Measurements from ENCODE around the gene BOK. TPM values are rescaled to one million over a fixed set of nuclear protein-coding genes. Genes with fewer than 3 reads are reported as not detected.

The BOK gene
- total RNA-seq, 2 experiments from 2014 or later = not detected

- peaks cover 13% of the 10 kb centered on the region for H3K4me1 Mint-ChIP-seq
- no peak overlapping the region for H3K27ac Mint-ChIP-seq
- H3K36me3 Mint-ChIP-seq (ENCODE audit: low read depth) = peaks cover 9% of the 10 kb centered on the region
- ChIA-PET CTCF (no interaction called here), POLR2A (no interaction called here)
- no peak overlapping the region for H3K4me3 Mint-ChIP-seq
- peaks cover 9% of the 10 kb centered on the region for H3K9me3 Mint-ChIP-seq
- peaks cover 28% of the 10 kb centered on the region for H3K27me3 Mint-ChIP-seq
- DNase-seq = no peak
Observed at GRCh38 chr2:241553981-241554380, 4.6 kb upstream of the BOK start.

- no peak overlapping the region for H3K27ac Mint-ChIP-seq
- DNase-seq = no peak
- peaks cover 9% of the 10 kb centered on the region for H3K9me3 Mint-ChIP-seq
- ChIA-PET CTCF (interaction anchor here (0.6 kb wide), 1 partner anchor 554 kb away, joined by 3 read pairs; no protein-coding TSS in a partner anchor), POLR2A (no interaction called here)
- no peak overlapping the region for H3K4me3 Mint-ChIP-seq
- H3K27me3 Mint-ChIP-seq = peaks cover 27% of the 10 kb centered on the region
- H3K4me1 Mint-ChIP-seq = peaks cover 13% of the 10 kb centered on the region
- H3K36me3 Mint-ChIP-seq (ENCODE audit: low read depth) = peaks cover 9% of the 10 kb centered on the region
Observed at GRCh38 chr2:241554610-241555322, 3.8 kb upstream of the BOK start.

- ChIA-PET CTCF (no interaction called here), POLR2A (no interaction called here)
- H3K27me3 Mint-ChIP-seq = peaks cover 37% of the 10 kb centered on the region
- peaks cover 13% of the 10 kb centered on the region for H3K4me1 Mint-ChIP-seq
- no peak for DNase-seq
- H3K9me3 Mint-ChIP-seq = peaks cover 9% of the 10 kb centered on the region
- peaks cover 9% of the 10 kb centered on the region for H3K36me3 Mint-ChIP-seq (ENCODE audit: low read depth)
- H3K27ac Mint-ChIP-seq = no peak overlapping the region
- no peak overlapping the region for H3K4me3 Mint-ChIP-seq
Observed at GRCh38 chr2:241555711-241556110, 2.8 kb upstream of the BOK start.

GRCh38 chr2:241556746-241557145 lies 1.8 kb upstream of the BOK start:
- H3K4me1 Mint-ChIP-seq = peaks cover 13% of the 10 kb centered on the region
- H3K27me3 Mint-ChIP-seq = peaks cover 37% of the 10 kb centered on the region
- no peak overlapping the region for H3K27ac Mint-ChIP-seq
- peaks cover 9% of the 10 kb centered on the region for H3K36me3 Mint-ChIP-seq (ENCODE audit: low read depth)
- ChIA-PET POLR2A (interaction anchor here (0.7 kb wide), 1 partner anchor 479 kb away, joined by 5 read pairs; no protein-coding TSS in a partner anchor), CTCF (interaction anchor here (0.6 kb wide), 1 partner anchor 26 kb away, joined by 3 read pairs; no protein-coding TSS in a partner anchor)
- H3K9me3 Mint-ChIP-seq = peaks cover 9% of the 10 kb centered on the region
- H3K4me3 Mint-ChIP-seq = no peak overlapping the region
- DNase-seq = no peak

GRCh38 chr2:241559323-241560161 lies 997 bp downstream of the BOK start:
- POLR2A ChIA-PET = no interaction called here
- CTCF ChIA-PET = interaction anchor here (1.5 kb wide), 2 partner anchors 15 to 16 kb away, joined by 4 read pairs; no protein-coding TSS in a partner anchor
- peaks cover 9% of the 10 kb centered on the region for H3K36me3 Mint-ChIP-seq (ENCODE audit: low read depth)
- H3K4me3 Mint-ChIP-seq = peak overlapping the region; percentile 34
- peaks cover 37% of the 10 kb centered on the region for H3K27me3 Mint-ChIP-seq
- H3K27ac Mint-ChIP-seq = no peak overlapping the region
- H3K4me1 Mint-ChIP-seq = peaks cover 13% of the 10 kb centered on the region
- DNase-seq = no peak
- H3K9me3 Mint-ChIP-seq = peaks cover 9% of the 10 kb centered on the region

GRCh38 chr2:241560162-241560882 lies 1.8 kb downstream of the BOK start:
- Mint-ChIP-seq H3K4me3 (peak overlapping the region; percentile 34), H3K27ac (no peak overlapping the region), H3K9me3 (peaks cover 9% of the 10 kb centered on the region), H3K4me1 (peaks cover 13% of the 10 kb centered on the region), H3K27me3 (peaks cover 34% of the 10 kb centered on the region), H3K36me3 (ENCODE audit: low read depth) (peaks cover 9% of the 10 kb centered on the region)
- POLR2A ChIA-PET = no interaction called here
- DNase-seq = no peak
- CTCF ChIA-PET = interaction anchor here (1.5 kb wide), 1 partner anchor 16 kb away, joined by 4 read pairs; no protein-coding TSS in a partner anchor

- Mint-ChIP-seq H3K36me3 (ENCODE audit: low read depth) (peaks cover 9% of the 10 kb centered on the region), H3K4me3 (no peak overlapping the region), H3K9me3 (peaks cover 9% of the 10 kb centered on the region), H3K27ac (no peak overlapping the region), H3K27me3 (peaks cover 33% of the 10 kb centered on the region), H3K4me1 (peaks cover 6% of the 10 kb centered on the region)
- ChIA-PET POLR2A (no interaction called here), CTCF (interaction anchor here (1.5 kb wide), 1 partner anchor 15 kb away, joined by 4 read pairs; no protein-coding TSS in a partner anchor)
- no peak for DNase-seq
Observed at GRCh38 chr2:241560883-241561474, 2.4 kb downstream of the BOK start.

GRCh38 chr2:241561832-241562231 lies 3.3 kb downstream of the BOK start:
- Mint-ChIP-seq H3K27ac (no peak overlapping the region), H3K4me1 (peaks cover 5% of the 10 kb centered on the region), H3K27me3 (peaks cover 27% of the 10 kb centered on the region), H3K4me3 (no peak overlapping the region), H3K9me3 (peaks cover 7% of the 10 kb centered on the region), H3K36me3 (ENCODE audit: low read depth) (peaks cover 9% of the 10 kb centered on the region)
- ChIA-PET CTCF (no interaction called here), POLR2A (no interaction called here)
- no peak for DNase-seq

- Mint-ChIP-seq H3K27ac (no peak overlapping the region), H3K36me3 (ENCODE audit: low read depth) (peaks cover 8% of the 10 kb centered on the region), H3K4me3 (no peak overlapping the region), H3K4me1 (peaks cover 5% of the 10 kb centered on the region), H3K9me3 (peaks cover 4% of the 10 kb centered on the region), H3K27me3 (peaks cover 22% of the 10 kb centered on the region)
- no peak for DNase-seq
- CTCF ChIA-PET = no interaction called here
- POLR2A ChIA-PET = no interaction called here
Observed at GRCh38 chr2:241562269-241562891, 3.8 kb downstream of the BOK start.

- CTCF ChIA-PET = no interaction called here
- Mint-ChIP-seq H3K27me3 (peaks cover 15% of the 10 kb centered on the region), H3K9me3 (no peaks in the 10 kb centered on the region), H3K4me3 (no peak overlapping the region), H3K27ac (no peak overlapping the region), H3K4me1 (peaks cover 4% of the 10 kb centered on the region), H3K36me3 (ENCODE audit: low read depth) (peaks cover 3% of the 10 kb centered on the region)
- POLR2A ChIA-PET = no interaction called here
- no peak for DNase-seq
Observed at GRCh38 chr2:241563031-241563507, 4.5 kb downstream of the BOK start.

- ChIA-PET CTCF (no interaction called here), POLR2A (no interaction called here)
- Mint-ChIP-seq H3K27me3 (peaks cover 11% of the 10 kb centered on the region), H3K9me3 (no peaks in the 10 kb centered on the region), H3K27ac (no peak overlapping the region), H3K4me3 (no peak overlapping the region), H3K36me3 (ENCODE audit: low read depth) (no peaks in the 10 kb centered on the region), H3K4me1 (no peaks in the 10 kb centered on the region)
- no peak for DNase-seq
Observed at GRCh38 chr2:241563571-241563980, 5.0 kb downstream of the BOK start.

- H3K36me3 Mint-ChIP-seq (ENCODE audit: low read depth) = no peaks in the 10 kb centered on the region
- peaks cover 11% of the 10 kb centered on the region for H3K27me3 Mint-ChIP-seq
- ChIA-PET CTCF (no interaction called here), POLR2A (no interaction called here)
- no peak for DNase-seq
- no peaks in the 10 kb centered on the region for H3K4me1 Mint-ChIP-seq
- H3K27ac Mint-ChIP-seq = no peak overlapping the region
- H3K4me3 Mint-ChIP-seq = no peak overlapping the region
- no peaks in the 10 kb centered on the region for H3K9me3 Mint-ChIP-seq
Observed at GRCh38 chr2:241563981-241564595, 5.5 kb downstream of the BOK start.

All from activated CD4-positive, alpha-beta T cell treated with anti-CD3 and anti-CD28 coated beads, Interleukin-2, amount 10 ng/mL, durations not matched to agents 7 days and 5 days (primary cell).